ENCODE measurements around the gene USP9X.

Gene USP9X

GRCh38 chrX:41100200-41100599 lies 15.0 kb downstream of the USP9X start:
- CTCF ChIA-PET: interaction anchor here (3.3 kb wide), 1 partner anchor 14 kb away, joined by 34 read pairs; no protein-coding TSS in a partner anchor
- POLR2A ChIA-PET: interaction anchor here (0.9 to 1.8 kb wide), 2 partner anchors 15 kb away, joined by 3 to 9 read pairs; partner anchors contain the start of gene USP9X

GRCh38 chrX:41100819-41101218 lies 15.6 kb downstream of the USP9X start:
- POLR2A ChIA-PET: interaction anchor here (0.8 to 0.9 kb wide), 2 partner anchors 15 to 90 kb away, joined by 3 to 4 read pairs; partner anchors contain the start of gene USP9X
- no peak overlapping the region for H3K27ac ChIP-seq (ENCODE audit: extremely low read depth, low read depth, low read length)
- peaks cover 0 to 8% of the 10 kb centered on the region in 2 experiments; a peak in 1 of 3 replicates for H3K36me3 ChIP-seq (ENCODE audit: control insufficient read depth in 2 of 2, insufficient read depth in 1 of 2, low read length in 2 of 2)
- no peak overlapping the region for H3K4me3 ChIP-seq (ENCODE audit: low read depth, low read length)
- H3K4me1 ChIP-seq (ENCODE audit: control insufficient read depth, insufficient read depth, low read length): peaks cover 40% of the 10 kb centered on the region
- CTCF ChIA-PET: interaction anchor here (3.3 kb wide), 1 partner anchor 14 kb away, joined by 34 read pairs; no protein-coding TSS in a partner anchor
- no peaks in the 10 kb centered on the region for H3K9me3 ChIP-seq (ENCODE audit: control insufficient read depth, insufficient read depth, low read depth, low read length)
- no peak for TF ChIP-seq ZNF792 (tag by site-specific recombination; IDR thresholded peaks at IDR 0.05)
- TF ChIP-seq ZNF37A (tag by site-specific recombination; IDR thresholded peaks at IDR 0.05): no peak
- no peak for TF ChIP-seq ZNF138 (tag by site-specific recombination; IDR thresholded peaks at IDR 0.05; ENCODE audit: borderline replicate concordance)
- TF ChIP-seq ZNF146 (tag by site-specific recombination; IDR thresholded peaks at IDR 0.05): no peak
- no peak for TF ChIP-seq ZNF707 (tag by site-specific recombination; IDR thresholded peaks at IDR 0.05)
- no peak for TF ChIP-seq ZNF544 (tag by site-specific recombination; IDR thresholded peaks at IDR 0.05)
- TF ChIP-seq ZNF654 (tag by site-specific recombination; IDR thresholded peaks at IDR 0.05; ENCODE audit: low read depth): no peak
- TF ChIP-seq ZNF629 (tag by site-specific recombination; IDR thresholded peaks at IDR 0.05): no peak
- no peak for TF ChIP-seq IKZF3 (tag by site-specific recombination; IDR thresholded peaks at IDR 0.05)
- no peak for TF ChIP-seq ZBTB21 (tag by site-specific recombination; IDR thresholded peaks at IDR 0.05)
- TF ChIP-seq ZBTB44 (tag by site-specific recombination; IDR thresholded peaks at IDR 0.05): no peak
- TF ChIP-seq PRDM10 (tag by site-specific recombination; IDR thresholded peaks at IDR 0.05): no peak
- no peak for TF ChIP-seq ELK4 (IDR thresholded peaks at IDR 0.05; ENCODE audit: borderline replicate concordance, low read depth, low read length)
- no peak for TF ChIP-seq YY1 (tag by site-specific recombination; IDR thresholded peaks at IDR 0.05)

More at GRCh38 chrX:41100200-41100599, 15.0 kb downstream of the USP9X start:
- no peak overlapping the region for H3K4me3 ChIP-seq (ENCODE audit: low read depth, low read length)
- no peaks in the 10 kb centered on the region for H3K9me3 ChIP-seq (ENCODE audit: control insufficient read depth, insufficient read depth, low read depth, low read length)
- TF ChIP-seq ZNF501 (tag by site-specific recombination; IDR thresholded peaks at IDR 0.05) (no peak), ZNF658 (tag by site-specific recombination; IDR thresholded peaks at IDR 0.05) (no peak), ZNF26 (tag by site-specific recombination; IDR thresholded peaks at IDR 0.05) (no peak), ZNF155 (tag by site-specific recombination; IDR thresholded peaks at IDR 0.05) (no peak), ZNF610 (tag by site-specific recombination; IDR thresholded peaks at IDR 0.05; ENCODE audit: borderline replicate concordance) (no peak), ZSCAN16 (tag by site-specific recombination; IDR thresholded peaks at IDR 0.05) (no peak), ZNF692 (tag by site-specific recombination; IDR thresholded peaks at IDR 0.05) (no peak), ZNF830 (tag by site-specific recombination; IDR thresholded peaks at IDR 0.05; ENCODE audit: low read depth) (no peak), ZNF580 (tag by site-specific recombination; IDR thresholded peaks at IDR 0.05) (no peak), ZNF140 (tag by site-specific recombination; IDR thresholded peaks at IDR 0.05) (no peak), ZNF37A (tag by site-specific recombination; IDR thresholded peaks at IDR 0.05) (no peak), ZNF629 (tag by site-specific recombination; IDR thresholded peaks at IDR 0.05) (no peak), ZNF544 (tag by site-specific recombination; IDR thresholded peaks at IDR 0.05) (no peak), GLI2 (tag by site-specific recombination; IDR thresholded peaks at IDR 0.05; ENCODE audit: borderline replicate concordance, low read depth) (no peak), ZNF529 (tag by site-specific recombination; IDR thresholded peaks at IDR 0.05; ENCODE audit: insufficient replicate concordance) (no peak), ZNF558 (tag by site-specific recombination; IDR thresholded peaks at IDR 0.05) (no peak), ZNF19 (tag by site-specific recombination; IDR thresholded peaks at IDR 0.05; ENCODE audit: low read depth) (no peak), ZNF132 (tag by site-specific recombination; IDR thresholded peaks at IDR 0.05; ENCODE audit: borderline replicate concordance) (no peak), ZNF423 (tag by site-specific recombination; IDR thresholded peaks at IDR 0.05) (no peak)
- no peak overlapping the region for H3K27ac ChIP-seq (ENCODE audit: extremely low read depth, low read depth, low read length)
- peaks cover 46% of the 10 kb centered on the region for H3K4me1 ChIP-seq (ENCODE audit: control insufficient read depth, insufficient read depth, low read length)
- peaks cover 0 to 8% of the 10 kb centered on the region in 2 experiments; a peak in 1 of 3 replicates for H3K36me3 ChIP-seq (ENCODE audit: control insufficient read depth in 2 of 2, insufficient read depth in 1 of 2, low read length in 2 of 2)
